Mesenchymal stem cell (in vitro differentiated cells and primary cell): ENCODE measurements around the gene TRPM4.

Source experiments
- DNase-seq: peaks from one replicate; pipeline ENCODE4 v3.0.0-alpha.2; 2013
- H2AFZ ChIP-seq: one replicate; pipeline ENCODE4 v1.6.1; 2013; ENCODE audit warnings: low read depth, mild to moderate bottlenecking, control low read depth, inconsistent platforms, low read length, moderate library complexity
- H2AK5ac ChIP-seq: 2 replicates; pipeline ENCODE4 v1.6.1; 2013; ENCODE audit warnings: low read length, moderate library complexity, mild to moderate bottlenecking, inconsistent platforms; ENCODE audit not compliant: severe bottlenecking
- H2BK120ac ChIP-seq: one replicate; pipeline ENCODE4 v1.6.1; 2013; ENCODE audit warnings: low read depth, mild to moderate bottlenecking, inconsistent platforms, low read length, moderate library complexity
- H2BK12ac ChIP-seq, 2 experiments: one replicate each; pipeline ENCODE4 v1.6.1; 2013; ENCODE audit warnings: inconsistent platforms in 2 of 2, low read length in 2 of 2, mild to moderate bottlenecking in 2 of 2, moderate library complexity in 2 of 2, control low read depth in 1 of 2
- H2BK15ac ChIP-seq: one replicate; pipeline ENCODE4 v1.6.1; 2013; ENCODE audit warnings: mild to moderate bottlenecking, low read depth, inconsistent platforms; ENCODE audit not compliant: poor library complexity, severe bottlenecking
- H2BK5ac ChIP-seq: 2 replicates; pipeline ENCODE4 v1.6.1; 2013; ENCODE audit warnings: low read depth, mild to moderate bottlenecking, low read length, control low read depth, inconsistent platforms; ENCODE audit not compliant: poor library complexity, severe bottlenecking
- H3K14ac ChIP-seq, 2 experiments: one replicate each; pipeline ENCODE4 v1.6.1; 2013; ENCODE audit warnings: inconsistent platforms in 2 of 2, low read length in 2 of 2, control low read depth in 1 of 2, mild to moderate bottlenecking in 1 of 2, moderate library complexity in 1 of 2
- H3K18ac ChIP-seq, 2 experiments: one replicate each; pipeline ENCODE4 v1.6.1; 2013; ENCODE audit warnings: inconsistent platforms in 2 of 2, low read length in 2 of 2, control low read depth in 1 of 2, low read depth in 1 of 2, mild to moderate bottlenecking in 1 of 2
- H3K23ac ChIP-seq, 2 experiments: one replicate each; pipeline ENCODE4 v1.6.1; 2013; ENCODE audit warnings: inconsistent platforms in 2 of 2, low read length in 2 of 2, mild to moderate bottlenecking in 2 of 2, moderate library complexity in 2 of 2, control low read depth in 1 of 2
- H3K27ac ChIP-seq: 2 replicates; pipeline ENCODE4 v1.5.1; 2013; ENCODE audit warnings: mild to moderate bottlenecking, moderate library complexity, low read length, control low read depth, inconsistent platforms; ENCODE audit not compliant: poor library complexity, severe bottlenecking
- H3K27me3 ChIP-seq, 2 experiments: 2 replicates each; pipeline versions ENCODE4 v1.6.1 to v1.7.0; 2013; ENCODE audit warnings: low read length in 2 of 2, mild to moderate bottlenecking in 2 of 2, moderate library complexity in 2 of 2, control low read depth in 1 of 2, inconsistent platforms in 1 of 2; ENCODE audit not compliant: control insufficient read depth in 1 of 2, insufficient read depth in 1 of 2
- H3K36me3 ChIP-seq, 2 experiments: 2 replicates each; pipeline versions ENCODE4 v1.6.1 to v1.7.0; 2013; ENCODE audit warnings: low read length in 2 of 2, control low read depth in 1 of 2, inconsistent platforms in 1 of 2, low read depth in 1 of 2, mild to moderate bottlenecking in 1 of 2; ENCODE audit not compliant: insufficient read depth in 2 of 2, control insufficient read depth in 1 of 2
- H3K4ac ChIP-seq, 2 experiments: one replicate each; pipeline ENCODE4 v1.6.1; 2013; ENCODE audit warnings: inconsistent platforms in 2 of 2, low read length in 2 of 2, mild to moderate bottlenecking in 2 of 2, moderate library complexity in 2 of 2, control low read depth in 1 of 2, low read depth in 1 of 2
- H3K4me1 ChIP-seq: 2 replicates; pipeline ENCODE4 v1.6.1; 2013; ENCODE audit warnings: low read depth, low read length, control low read depth; ENCODE audit not compliant: control insufficient read depth, insufficient read depth
- H3K4me2 ChIP-seq: 2 replicates; pipeline ENCODE4 v1.6.1; 2013; ENCODE audit warnings: low read length, mild to moderate bottlenecking, inconsistent platforms; ENCODE audit not compliant: poor library complexity, severe bottlenecking
- H3K4me3 ChIP-seq, 2 experiments: 2 replicates each; pipeline versions ENCODE4 v1.5.1 to v1.7.0; 2013; ENCODE audit warnings: low read length in 2 of 2, mild to moderate bottlenecking in 2 of 2, control low read depth in 1 of 2, low read depth in 1 of 2; ENCODE audit not compliant: insufficient read depth in 1 of 2
- H3K79me1 ChIP-seq: replicated peaks from 2 replicates; pipeline ENCODE4 v1.6.1; 2013; ENCODE audit warnings: mild to moderate bottlenecking, control low read depth, low read length, inconsistent platforms; ENCODE audit not compliant: poor library complexity, severe bottlenecking
- H3K9ac ChIP-seq: 2 replicates; pipeline ENCODE4 v1.7.0; 2013; ENCODE audit warnings: mild to moderate bottlenecking, low read length, moderate library complexity
- H3K9me3 ChIP-seq: 2 replicates; pipeline ENCODE4 v1.7.0; 2013; ENCODE audit warnings: mild to moderate bottlenecking, low read length; ENCODE audit not compliant: control insufficient read depth
- H4K8ac ChIP-seq: one replicate; pipeline ENCODE4 v1.6.1; 2013; ENCODE audit warnings: inconsistent platforms, mild to moderate bottlenecking, low read length, moderate library complexity
- H4K91ac ChIP-seq: one replicate; pipeline ENCODE4 v1.6.1; 2013; ENCODE audit warnings: mild to moderate bottlenecking, low read length, inconsistent platforms
- WGBS: methylation state at CpG from one replicate; pipeline ENCODE4 v1.1.7; 2013; ENCODE audit warnings: mixed read lengths; 5-methylcytosine and 5-hydroxymethylcytosine counted together

TRPM4 gene

GRCh38 chr19:49150106-49150943 is 7.3 kb upstream of the TRPM4 start:
- under 1% methylated on average over 46 of the region's 75 CpGs for WGBS
- H4K8ac ChIP-seq: peak overlapping the region; percentile 87

DNA sequence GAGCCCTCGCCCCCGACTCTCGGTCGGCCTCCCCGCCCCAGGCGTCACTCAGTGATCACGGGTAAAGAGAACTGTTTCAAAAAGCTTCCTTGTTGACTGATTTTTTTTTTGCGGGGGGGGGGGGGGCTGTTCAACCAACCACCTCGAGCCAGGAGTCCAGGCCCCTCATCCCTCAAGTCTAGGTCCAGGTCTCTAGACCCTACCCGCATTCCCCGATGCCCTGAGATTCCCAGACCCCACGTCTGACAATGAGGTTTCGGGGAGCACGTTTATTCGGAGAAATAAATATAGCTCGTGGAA is 6.7 kb upstream of the TRPM4 start:
- Histone ChIP-seq H3K27me3 (peaks cover 9 to 19% of the 10 kb centered on the region in 2 experiments), H4K91ac (peak overlapping the region; percentile 91), H3K4me3 (peak overlapping the region; percentile 65 to 99), H3K23ac (peak overlapping the region in 1 of 2 experiments; percentile 78), H2BK5ac (no peak overlapping the region), H3K79me1 (no peaks in the 10 kb centered on the region), H3K27ac (no peak overlapping the region), H4K8ac (peak overlapping the region; percentile 87), H3K14ac (peak overlapping the region in 1 of 2 experiments; percentile 78), H3K36me3 (no peaks in the 10 kb centered on the region), H3K4me1 (peaks cover 29% of the 10 kb centered on the region), H3K18ac (peak overlapping the region; percentile 85 to 96), H3K9ac (peak overlapping the region; percentile 93), H3K4ac (peak overlapping the region; percentile 58 to 76), H2BK12ac (peak overlapping the region in 1 of 2 experiments; percentile 69), H3K4me2 (peak overlapping the region; percentile 75), H2AFZ (peak overlapping the region; percentile 80), H3K9me3 (no peaks in the 10 kb centered on the region), H2AK5ac (no peak overlapping the region), H2BK15ac (peak overlapping the region; percentile 91), H2BK120ac (peak overlapping the region; percentile 81)
- WGBS: 20% methylated on average over 9 of the region's 16 CpGs
- no peak for DNase-seq

More at GRCh38 chr19:49150106-49150943, 7.3 kb upstream of the TRPM4 start:
- Histone ChIP-seq H3K36me3 (no peaks in the 10 kb centered on the region), H2BK5ac (peak overlapping the region; percentile 5), H2BK12ac (peak overlapping the region; percentile 69 to 75), H3K9ac (peak overlapping the region; percentile 93), H3K14ac (peak overlapping the region in 1 of 2 experiments; percentile 78), H2BK15ac (peak overlapping the region; percentile 91), H2BK120ac (peak overlapping the region; percentile 81), H3K4me2 (peak overlapping the region; percentile 75), H3K4ac (peak overlapping the region; percentile 76 to 88), H3K27ac (no peak overlapping the region), H2AFZ (peak overlapping the region; percentile 80), H2AK5ac (no peak overlapping the region), H3K4me1 (peaks cover 33% of the 10 kb centered on the region), H3K23ac (peak overlapping the region; percentile 43 to 78), H3K18ac (peak overlapping the region; percentile 94 to 96), H4K91ac (peak overlapping the region; percentile 91), H3K4me3 (peak overlapping the region; percentile 65 to 99), H3K79me1 (no peaks in the 10 kb centered on the region), H3K9me3 (no peaks in the 10 kb centered on the region), H3K27me3 (peaks cover 4 to 16% of the 10 kb centered on the region in 2 experiments)
- DNase-seq: peak; percentile 91

GRCh38 chr19:49151267-49152118 is 6.1 kb upstream of the TRPM4 start:
- 13% methylated on average over 45 of the region's 45 CpGs for WGBS

DNA sequence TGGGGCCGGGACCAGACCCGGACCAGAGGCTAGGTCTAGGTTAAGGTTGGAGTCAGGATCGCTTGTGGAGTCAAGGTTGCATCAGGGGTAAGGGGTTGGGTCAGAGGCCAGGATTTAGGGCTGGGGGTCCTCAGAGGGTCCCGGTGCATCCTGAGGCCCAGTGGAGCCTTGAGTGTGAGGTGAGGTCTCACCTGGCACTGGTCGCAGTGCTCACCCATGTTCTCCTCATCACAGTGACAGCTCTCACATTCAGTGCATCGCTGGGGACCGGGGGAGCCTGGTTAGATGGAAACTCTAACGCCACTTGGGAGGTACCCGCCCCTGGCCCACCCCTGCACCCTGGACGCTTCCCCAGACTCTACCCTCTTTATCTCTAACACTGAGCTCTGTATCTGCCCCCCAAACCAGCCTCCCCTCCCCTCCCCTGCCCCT is 5.5 kb upstream of the TRPM4 start:
- Histone ChIP-seq H3K4me1 (peaks cover 24% of the 10 kb centered on the region), H3K79me1 (no peaks in the 10 kb centered on the region), H3K27me3 (peaks cover 15 to 23% of the 10 kb centered on the region in 2 experiments), H3K4me3 (no peak overlapping the region), H3K9me3 (no peaks in the 10 kb centered on the region), H3K27ac (no peak overlapping the region), H2AFZ (no peak overlapping the region), H3K14ac (no peak overlapping the region), H3K4ac (no peak overlapping the region), H2BK12ac (no peak overlapping the region), H4K91ac (no peak overlapping the region), H3K18ac (no peak overlapping the region), H3K23ac (no peak overlapping the region), H2BK15ac (no peak overlapping the region), H4K8ac (no peak overlapping the region), H2AK5ac (no peak overlapping the region), H2BK120ac (no peak overlapping the region), H3K36me3 (no peaks in the 10 kb centered on the region), H2BK5ac (no peak overlapping the region), H3K9ac (no peak overlapping the region), H3K4me2 (no peak overlapping the region)
- no peak for DNase-seq
- WGBS: 31% methylated on average over 10 of the region's 10 CpGs

More at GRCh38 chr19:49151267-49152118, 6.1 kb upstream of the TRPM4 start:
- DNase-seq: peak; percentile 60
- peaks cover 24% of the 10 kb centered on the region for H3K4me1 ChIP-seq
- H3K79me1 ChIP-seq: no peaks in the 10 kb centered on the region
- no peak overlapping the region for H2AFZ ChIP-seq
- peak overlapping the region; percentile 37 for H2BK15ac ChIP-seq
- no peak overlapping the region for H3K18ac ChIP-seq
- H2BK120ac ChIP-seq: no peak overlapping the region
- H3K27me3 ChIP-seq: peaks cover 15 to 23% of the 10 kb centered on the region in 2 experiments
- no peak overlapping the region for H3K23ac ChIP-seq
- no peak overlapping the region for H4K8ac ChIP-seq
- H2AK5ac ChIP-seq: no peak overlapping the region
- H3K4ac ChIP-seq: no peak overlapping the region
- H3K36me3 ChIP-seq: no peaks in the 10 kb centered on the region
- no peaks in the 10 kb centered on the region for H3K9me3 ChIP-seq
- H4K91ac ChIP-seq: no peak overlapping the region
- no peak overlapping the region for H3K4me2 ChIP-seq
- no peak overlapping the region for H3K14ac ChIP-seq
- no peak overlapping the region for H2BK12ac ChIP-seq
- H3K27ac ChIP-seq: no peak overlapping the region
- H3K9ac ChIP-seq: no peak overlapping the region
- H3K4me3 ChIP-seq: peak overlapping the region in 1 of 2 experiments; percentile 99
- H2BK5ac ChIP-seq: no peak overlapping the region
